ENCODE results near the gene CLVS2.

CLVS2 gene

GRCh38 chr6:123024976-123025375 is 28.9 kb downstream of the CLVS2 start:
- DNase-seq, result no peak

GRCh38 chr6:123027408-123027807 is 31.4 kb downstream of the CLVS2 start:
- no peak for DNase-seq

- peak in 8 of 58 donors; percentile 1 to 19 (median 8) for DNase-seq
These were observed 32.2 kb downstream of the CLVS2 start for GRCh38 chr6:123028263-123028662.

- DNase-seq, result no peak
These were observed 34.2 kb downstream of the CLVS2 start for GRCh38 chr6:123030282-123030681.

GRCh38 chr6:123036648-123037047 is 40.6 kb downstream of the CLVS2 start:
- peak in 6 of 58 donors; percentile 1 to 42 (median 6) for DNase-seq

- DNase-seq, result no peak
These were observed 43.4 kb downstream of the CLVS2 start for GRCh38 chr6:123039431-123039830.

GRCh38 chr6:123042401-123042800 is 46.4 kb downstream of the CLVS2 start:
- no peak for DNase-seq

- DNase-seq, result no peak
These were observed 48.4 kb downstream of the CLVS2 start for GRCh38 chr6:123044341-123044860.

GRCh38 chr6:123053602-123054225 is 57.7 kb downstream of the CLVS2 start:
- DNase-seq, result peak in 14 of 58 donors; percentile 3 to 35 (median 14)

- no peak for DNase-seq
These were observed 59.2 kb downstream of the CLVS2 start for GRCh38 chr6:123055256-123055655.

- no peak for DNase-seq
These were observed 66.6 kb downstream of the CLVS2 start for GRCh38 chr6:123062670-123063069.

- no peak for DNase-seq
These were observed 68.0 kb downstream of the CLVS2 start for GRCh38 chr6:123064038-123064437.

GRCh38 chr6:123074616-123075015 is 78.6 kb downstream of the CLVS2 start:
- no peak for DNase-seq

- DNase-seq, result no peak
These were observed 89.4 kb downstream of the CLVS2 start for GRCh38 chr6:123085403-123085802.

- no peak for DNase-seq
These were observed 93.2 kb downstream of the CLVS2 start for GRCh38 chr6:123089226-123089625.

- peak in 11 of 58 donors; percentile 2 to 42 (median 9) for DNase-seq
These were observed 95.3 kb downstream of the CLVS2 start for GRCh38 chr6:123091091-123091895.

- DNase-seq, result no peak
These were observed 95.8 kb downstream of the CLVS2 start for GRCh38 chr6:123091896-123092271.

- no peak for DNase-seq
These were observed 98.8 kb downstream of the CLVS2 start for GRCh38 chr6:123094795-123095194.

- no peak for DNase-seq
These were observed 109.5 kb downstream of the CLVS2 start for GRCh38 chr6:123105561-123105960.

GRCh38 chr6:123116370-123116769 is 120.3 kb downstream of the CLVS2 start:
- no peak for DNase-seq

- DNase-seq, result no peak
These were observed 121.3 kb downstream of the CLVS2 start for GRCh38 chr6:123117145-123117908.

GRCh38 chr6:123118811-123119210 is 122.8 kb downstream of the CLVS2 start:
- no peak for DNase-seq
